CD4-positive, alpha-beta T cell (primary cell): Measurements from ENCODE around the gene C19orf25. TPM values are rescaled to one million over a fixed set of nuclear protein-coding genes. Genes with fewer than 3 reads are reported as not detected.

Experiments
- ATAC-seq: fragments of 200-7000 bp; cut with Tn5 transposase; one replicate; pipeline ENCODE4 v1.10.0; 2022; ENCODE audit warnings: mild to moderate bottlenecking; ENCODE audit not compliant: poor library complexity
- CTCF ChIA-PET: fragments of 350-600 bp; sonication (Branson Sonifier 250); formaldehyde crosslinking; loops from one replicate; lab custom pipeline; 2021; ENCODE audit warnings: antibody characterized with exemption, inconsistent platforms; lab: Charles Lee
- POLR2A ChIA-PET: fragments of 350-600 bp; sonication (Branson Sonifier 250); formaldehyde crosslinking; loops from one replicate; lab custom pipeline; 2021; ENCODE audit warnings: antibody characterized with exemption, inconsistent platforms; lab: Charles Lee
- DNase-seq, 14 experiments: peaks; one replicate each; pipeline ENCODE4 v3.0.0-alpha.2; 2013 to 2020; ENCODE audit warnings: mixed read lengths in 2 of 14
- H3K27ac ChIP-seq, 2 donors: one replicate each; pipeline versions ENCODE4 v1.5.1 to v1.7.0; 2013; ENCODE audit warnings: low read length in 2 of 2, low read depth in 1 of 2, mild to moderate bottlenecking in 1 of 2
- H3K27me3 ChIP-seq, 2 experiments: 1 replicate in 1 of 2; 2 replicates in 1 of 2; pipeline versions ENCODE4 v1.6.1 to v1.7.0; 2013; ENCODE audit warnings: low read length in 2 of 2, control low read depth in 1 of 2, mild to moderate bottlenecking in 1 of 2, moderate library complexity in 1 of 2; ENCODE audit not compliant: insufficient read depth in 2 of 2, control insufficient read depth in 1 of 2
- H3K36me3 ChIP-seq: one replicate; pipeline ENCODE4 v1.6.1; 2013; ENCODE audit warnings: low read length, control low read depth; ENCODE audit not compliant: insufficient read depth
- H3K4me1 ChIP-seq: one replicate; pipeline ENCODE4 v1.6.1; 2013; ENCODE audit warnings: low read length, control low read depth; ENCODE audit not compliant: insufficient read depth
- H3K4me3 ChIP-seq: one replicate; pipeline ENCODE4 v1.5.1; 2013; ENCODE audit warnings: mild to moderate bottlenecking, low read length, moderate library complexity
- H3K9me3 ChIP-seq, 2 experiments: 1 replicate in 1 of 2; 2 replicates in 1 of 2; pipeline versions ENCODE4 v1.6.1 to v1.7.0; 2013; ENCODE audit warnings: low read length in 2 of 2, mild to moderate bottlenecking in 2 of 2, control low read depth in 1 of 2, moderate library complexity in 1 of 2; ENCODE audit not compliant: control insufficient read depth in 1 of 2, insufficient read depth in 1 of 2
- H3K27ac Mint-ChIP-seq: one replicate; pipeline ENCODE4 v1.8.0; 2020; ENCODE audit warnings: mixed read lengths
- H3K27me3 Mint-ChIP-seq: one replicate; pipeline ENCODE4 v1.8.0; 2021; ENCODE audit warnings: mixed read lengths
- H3K36me3 Mint-ChIP-seq: one replicate; pipeline ENCODE4 v1.8.0; 2021; ENCODE audit warnings: low read depth, mixed read lengths
- H3K4me1 Mint-ChIP-seq: one replicate; pipeline ENCODE4 v1.8.0; 2021; ENCODE audit warnings: low read depth, mixed read lengths
- H3K4me3 Mint-ChIP-seq: one replicate; pipeline ENCODE4 v1.8.0; 2020; ENCODE audit warnings: mild to moderate bottlenecking, mixed read lengths
- H3K9me3 Mint-ChIP-seq: one replicate; pipeline ENCODE4 v1.8.0; 2020; ENCODE audit warnings: mixed read lengths
- CTCF ChIP-seq: fragments of 200-600 bp; IDR thresholded peaks from one replicate; pipeline ENCODE4 v1.8.0; 2022; ENCODE audit warnings: antibody characterized with exemption, mild to moderate bottlenecking
- intact Hi-C, 2 experiments: fragments of 100-400 bp; cut with DNase I in 1 of 2; cut with micrococcal nuclease in 1 of 2; formaldehyde crosslinking; loops; one replicate each; pipeline versions ENCODE4 v1.15.1 to v1.9.0; 2023 to 2025; cut with DNase I, micrococcal nuclease
- total RNA-seq, 174 experiments: library from RNA in 2 of 174; stranded (reverse) in 2 of 174; gene quantifications; one replicate each; pipeline ENCODE4 v1.2.3 and lab custom pipeline; 2021 to 2026

Gene C19orf25
- total RNA-seq, 2 experiments from 2014 or later, result 14.9 to 15.8 TPM

DNA sequence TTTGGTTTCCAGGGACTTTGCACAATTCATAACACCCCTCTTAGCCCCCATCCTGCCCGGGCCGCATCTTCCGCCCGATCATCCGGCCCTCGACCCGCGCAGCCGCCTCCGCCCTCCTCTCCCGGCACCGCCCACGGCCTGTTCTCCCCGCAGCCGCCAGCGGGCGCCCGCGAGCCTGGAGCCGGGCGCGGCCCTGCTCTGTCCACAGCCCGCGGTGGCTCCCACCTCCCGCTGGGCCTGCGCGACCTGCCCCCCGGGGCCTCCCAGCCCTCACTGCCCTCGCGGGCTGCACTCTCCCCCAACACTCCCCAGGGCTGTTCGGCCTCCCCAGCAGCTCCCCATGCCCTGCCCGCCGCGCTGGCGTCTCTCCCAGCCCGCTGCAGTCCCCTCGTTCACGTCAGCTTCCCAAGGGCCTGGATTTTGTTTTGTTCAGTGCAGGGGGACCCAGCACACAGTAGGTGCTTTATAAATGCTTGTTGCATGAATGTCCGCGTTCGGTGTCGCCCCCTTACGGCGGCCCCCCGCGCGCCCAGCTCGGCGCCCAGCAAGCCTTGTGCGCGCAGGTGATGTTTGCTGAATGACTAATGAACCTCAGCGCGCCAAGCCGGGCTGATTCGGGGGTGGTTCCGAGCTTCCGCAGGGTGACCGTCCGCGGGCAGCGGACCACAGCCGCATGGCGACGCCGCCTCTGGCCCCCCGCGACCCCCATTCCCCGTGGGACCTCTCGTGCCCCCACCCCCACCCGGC, 33.7 kb downstream of the C19orf25 start:
- H3K4me3 Mint-ChIP-seq, result peak overlapping the region; percentile 69
- H3K27ac ChIP-seq, result no peak overlapping the region
- H3K4me3 ChIP-seq, result peak overlapping the region; percentile 52
- peaks cover 50% of the 10 kb centered on the region for H3K4me1 ChIP-seq
- intact Hi-C loops, result loop anchor here in 1 of 2 experiments (2.0 kb wide), 2 partner anchors 25 to 69 kb away; no protein-coding TSS in a partner anchor
- peaks cover 0 to 21% of the 10 kb centered on the region in 2 experiments for H3K9me3 ChIP-seq
- H3K4me1 Mint-ChIP-seq, result peaks cover 22% of the 10 kb centered on the region
- DNase-seq, result peak; percentile 55 to 88 (median 72)
- H3K27me3 Mint-ChIP-seq, result peaks cover 27% of the 10 kb centered on the region
- H3K9me3 Mint-ChIP-seq, result no peaks in the 10 kb centered on the region
- CTCF ChIA-PET, result interaction anchor here (0.8 to 2.5 kb wide), 8 partner anchors 10 to 166 kb away, joined by 3 to 16 read pairs (median 4); no protein-coding TSS in a partner anchor
- H3K27me3 ChIP-seq, result peaks cover 33 to 44% of the 10 kb centered on the region in 2 experiments
- ATAC-seq, result peak; percentile 86
- TF ChIP-seq CTCF, result peak; percentile 87
- POLR2A ChIA-PET, result interaction anchor here (1.1 to 1.7 kb wide), 6 partner anchors 10 to 176 kb away, joined by 4 to 8 read pairs (median 5); partner anchors contain the start of gene CIRBP
- peaks cover 22% of the 10 kb centered on the region for H3K36me3 ChIP-seq
- peaks cover 26% of the 10 kb centered on the region for H3K36me3 Mint-ChIP-seq
- no peak overlapping the region for H3K27ac Mint-ChIP-seq

GRCh38 chr19:1441677-1442438, 37.2 kb downstream of the C19orf25 start:
- no peak for DNase-seq
- peak overlapping the region; percentile 62 for H3K27ac Mint-ChIP-seq
- Histone ChIP-seq H3K4me1 (peaks cover 55% of the 10 kb centered on the region), H3K4me3 (no peak overlapping the region), H3K9me3 (peaks cover 0 to 3% of the 10 kb centered on the region in 2 experiments), H3K36me3 (peaks cover 32% of the 10 kb centered on the region), H3K27me3 (peaks cover 3 to 11% of the 10 kb centered on the region in 2 experiments), H3K27ac (no peak overlapping the region)
- H3K27me3 Mint-ChIP-seq, result no peaks in the 10 kb centered on the region
- ATAC-seq, result no peak
- peaks cover 52% of the 10 kb centered on the region for H3K36me3 Mint-ChIP-seq
- no peak for TF ChIP-seq CTCF
- peaks cover 25% of the 10 kb centered on the region for H3K4me1 Mint-ChIP-seq
- ChIA-PET CTCF (no interaction called here), POLR2A (interaction anchor here (1.0 kb wide), 1 partner anchor 49 kb away, joined by 3 read pairs; the partner anchor contains the start of gene REEP6)
- no peaks in the 10 kb centered on the region for H3K9me3 Mint-ChIP-seq
- intact Hi-C loops, result no loop called here
- peak overlapping the region; percentile 75 for H3K4me3 Mint-ChIP-seq

GRCh38 chr19:1441022-1441426, 38.0 kb downstream of the C19orf25 start:
- POLR2A ChIA-PET, result interaction anchor here (1.0 to 1.2 kb wide), 2 partner anchors 28 to 50 kb away, joined by 3 read pairs; partner anchors contain the start of gene REEP6

More at GRCh38 chr19:1441022-1441426, 38.0 kb downstream of the C19orf25 start:
- H3K9me3 Mint-ChIP-seq, result no peaks in the 10 kb centered on the region
- peaks cover 52% of the 10 kb centered on the region for H3K36me3 Mint-ChIP-seq
- H3K27ac Mint-ChIP-seq, result peak overlapping the region; percentile 92
- Histone ChIP-seq H3K36me3 (peaks cover 32% of the 10 kb centered on the region), H3K27ac (no peak overlapping the region), H3K4me3 (no peak overlapping the region), H3K4me1 (peaks cover 47% of the 10 kb centered on the region), H3K9me3 (no peaks in the 10 kb centered on the region), H3K27me3 (peaks cover 0 to 5% of the 10 kb centered on the region in 2 experiments)
- ATAC-seq (no peak), DNase-seq (no peak)
- CTCF ChIA-PET, result no interaction called here
- H3K4me3 Mint-ChIP-seq, result peak overlapping the region; percentile 100
- H3K27me3 Mint-ChIP-seq, result no peaks in the 10 kb centered on the region
- peaks cover 25% of the 10 kb centered on the region for H3K4me1 Mint-ChIP-seq
- intact Hi-C loops, result no loop called here
- TF ChIP-seq CTCF, result no peak
